Coronary artery (tissue), 2 donors: ENCODE data around the gene CEP128.
A peak's percentile ranks its signal among the peaks of the same experiment; 100 is the strongest.
"Not testable (repeated sequence)": the region's sequence is repeated elsewhere in the genome, so short reads cannot be mapped to it uniquely, and the experiment has no call there.

Experiments
- DNase-seq: peaks from one replicate; pipeline ENCODE4 v3.0.0-alpha.2; 2017; ENCODE audit warnings: low spot score
- H3K27ac ChIP-seq, 2 donors: fragments of 200-600 bp; sonication (generic); one replicate each; pipeline ENCODE4 v1.5.1; 2016 to 2019
- H3K4me3 ChIP-seq: fragments of 200-600 bp; sonication (generic); 2 replicates; pipeline ENCODE4 v1.5.1; 2016; ENCODE audit warnings: mild to moderate bottlenecking, moderate library complexity
- CTCF ChIP-seq: fragments of 200-600 bp; sonication (generic); IDR thresholded peaks from one replicate; pipeline ENCODE4 v1.5.1; 2019; ENCODE audit warnings: antibody characterized with exemption

CEP128 gene

GRCh38 chr14:80954687-80955299 lies 13.3 kb upstream of the CEP128 start:
- Histone ChIP-seq H3K4me3 (peak overlapping the region; percentile 68), H3K27ac (no peak overlapping the region)
- DNase-seq: peak; percentile 84
- TF ChIP-seq CTCF: peak; percentile 74

- H3K27ac ChIP-seq, H3K4me3 ChIP-seq, DNase-seq: not testable (repeated sequence)
Observed at GRCh38 chr14:80953211-80953610, 11.7 kb upstream of the CEP128 start.

GRCh38 chr14:80951491-80951890 lies 10.0 kb upstream of the CEP128 start:
- DNase-seq: no peak
- Histone ChIP-seq H3K27ac (no peak overlapping the region), H3K4me3 (no peak overlapping the region)
- no peak for TF ChIP-seq CTCF

- TF ChIP-seq CTCF: no peak
- no peak for DNase-seq
- H3K27ac ChIP-seq: no peak overlapping the region
- no peak overlapping the region for H3K4me3 ChIP-seq
Observed at GRCh38 chr14:80948291-80948690, 6.8 kb upstream of the CEP128 start.

- Histone ChIP-seq H3K27ac (no peak overlapping the region), H3K4me3 (no peak overlapping the region)
- DNase-seq: no peak
- TF ChIP-seq CTCF: no peak
Observed at GRCh38 chr14:80946797-80947196, 5.3 kb upstream of the CEP128 start.

GRCh38 chr14:80946187-80946586 lies 4.6 kb upstream of the CEP128 start:
- Histone ChIP-seq H3K27ac (no peak overlapping the region), H3K4me3 (no peak overlapping the region)
- TF ChIP-seq CTCF: no peak
- DNase-seq: no peak

GRCh38 chr14:80944861-80945617 lies 3.5 kb upstream of the CEP128 start:
- Histone ChIP-seq H3K4me3 (no peak overlapping the region), H3K27ac (no peak overlapping the region)
- no peak for TF ChIP-seq CTCF
- no peak for DNase-seq
